GM12891 (cell line): ENCODE measurements around the gene PUS1. TPM values are rescaled to one million over a fixed set of nuclear protein-coding genes. Genes with fewer than 3 reads are reported as not detected.
A peak's percentile ranks its signal among the peaks of the same experiment; 100 is the strongest.
"Not testable (repeated sequence)": the region's sequence is repeated elsewhere in the genome, so short reads cannot be mapped to it uniquely, and the experiment has no call there.

ENCODE experiments used
- DNase-seq: peaks from one replicate; pipeline ENCODE4 v3.0.0; 2011; ENCODE audit warnings: low spot score; ENCODE audit not compliant: insufficient read length
- FAIRE-seq: peaks from 2 replicates; lab custom pipeline; 2011; peaks lifted over from hg19 to GRCh38; lab: Jason Lieb, UNC
- PAX5 ChIP-seq: IDR thresholded peaks from 2 replicates; pipeline ENCODE4 v1.6.1; 2011; ENCODE audit warnings: low read length, moderate library complexity, mild to moderate bottlenecking; ENCODE audit not compliant: insufficient read depth, severe bottlenecking
- POLR2A ChIP-seq: IDR thresholded peaks from 2 replicates; pipeline ENCODE4 v1.6.1; 2011; ENCODE audit warnings: low read depth, low read length, control low read depth
- POLR2AphosphoS5 ChIP-seq: IDR thresholded peaks from 2 replicates; pipeline ENCODE4 v1.6.1; 2011; ENCODE audit warnings: low read depth, low read length, control low read depth
- POU2F2 ChIP-seq: IDR thresholded peaks from 2 replicates; pipeline ENCODE4 v1.6.1; 2011; ENCODE audit warnings: low read depth, mild to moderate bottlenecking, control low read depth, low read length, moderate library complexity
- SPI1 ChIP-seq: IDR thresholded peaks from 2 replicates; pipeline ENCODE4 v1.6.1; 2011; ENCODE audit warnings: low read depth, low read length, control low read depth
- TAF1 ChIP-seq: IDR thresholded peaks from 2 replicates; pipeline ENCODE4 v1.6.1; 2011; ENCODE audit warnings: low read depth, low read length, control low read depth
- polyA plus RNA-seq: library from polyadenylated mRNA; unstranded; fragments of >200 nt; gene quantifications from one replicate; pipeline ENCODE4 v1.2.1, GENCODE V29; 2012; ENCODE audit warnings: low read depth, missing spikeins, inconsistent platforms; ENCODE audit not compliant: missing spikeins

The PUS1 gene
- polyA plus RNA-seq: 19.9 TPM

GRCh38 chr12:131928711-131929580 is at the start of gene PUS1:
Gene PUS1 (plus strand): TSS chr12:131929276. CDS start chr12:131929723, 447 bp downstream.
- peak; percentile 64 for TF ChIP-seq SPI1
- peak; percentile 76 for TF ChIP-seq POLR2A
- peak; percentile 77 for TF ChIP-seq TAF1
- TF ChIP-seq PAX5: peak; percentile 95
- TF ChIP-seq POU2F2: peak; percentile 17; the same call in 1 of the 2 replicates
- TF ChIP-seq POLR2AphosphoS5: peak; percentile 71
- FAIRE-seq (peak; percentile 98), DNase-seq (peak; percentile 97)

GRCh38 chr12:131882804-131883520 is 46.1 kb upstream of the PUS1 start:
- FAIRE-seq: no peak
- no peak for DNase-seq
- TF ChIP-seq POLR2A (no peak), PAX5 (no peak), POLR2AphosphoS5 (no peak), TAF1 (no peak), SPI1 (no peak), POU2F2 (no peak)

DNA sequence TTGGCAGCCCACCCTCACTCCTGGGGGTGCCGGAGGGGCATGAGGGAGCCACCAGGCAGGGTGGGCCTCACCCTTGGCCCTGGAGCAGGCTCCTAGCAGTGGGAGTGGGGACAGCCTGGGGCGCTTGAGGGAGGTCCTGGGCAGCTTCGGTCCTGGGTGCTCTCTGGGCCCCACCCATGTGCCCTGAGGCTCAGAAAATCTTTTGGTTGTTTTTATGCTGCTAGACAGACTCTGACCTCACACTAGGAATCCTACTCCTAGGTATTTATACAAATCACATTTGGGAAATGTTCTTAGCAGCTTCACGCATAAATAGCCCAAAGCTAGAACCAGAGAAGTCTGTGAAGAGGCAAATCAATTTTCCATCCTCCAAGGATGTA is 45.6 kb upstream of the PUS1 start:
- DNase-seq (no peak), FAIRE-seq (no peak)
- TF ChIP-seq POU2F2: no peak
- no peak for TF ChIP-seq POLR2A
- TF ChIP-seq POLR2AphosphoS5: no peak
- no peak for TF ChIP-seq PAX5
- no peak for TF ChIP-seq TAF1
- TF ChIP-seq SPI1: no peak

DNA sequence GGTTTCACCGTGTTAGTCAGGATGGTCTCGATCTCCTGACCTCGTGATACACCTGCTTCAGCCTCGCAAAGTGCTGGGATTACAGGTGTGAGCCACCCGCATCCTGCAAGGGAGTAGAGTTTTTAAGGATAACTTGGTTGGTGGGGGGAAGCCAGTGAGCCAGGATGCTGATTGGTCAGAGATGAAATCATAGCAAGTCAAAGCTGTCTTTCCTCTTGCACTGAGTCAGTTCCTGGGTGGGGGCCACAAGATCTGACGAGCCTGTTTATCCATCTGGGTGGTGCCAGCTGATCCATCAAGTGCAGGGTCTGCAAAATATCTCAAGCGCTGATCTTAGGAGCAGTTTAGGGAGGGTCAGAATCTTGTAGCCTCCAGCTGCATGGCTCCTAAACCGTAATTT is 44.0 kb upstream of the PUS1 start:
- FAIRE-seq, DNase-seq: not testable (repeated sequence)

DNA sequence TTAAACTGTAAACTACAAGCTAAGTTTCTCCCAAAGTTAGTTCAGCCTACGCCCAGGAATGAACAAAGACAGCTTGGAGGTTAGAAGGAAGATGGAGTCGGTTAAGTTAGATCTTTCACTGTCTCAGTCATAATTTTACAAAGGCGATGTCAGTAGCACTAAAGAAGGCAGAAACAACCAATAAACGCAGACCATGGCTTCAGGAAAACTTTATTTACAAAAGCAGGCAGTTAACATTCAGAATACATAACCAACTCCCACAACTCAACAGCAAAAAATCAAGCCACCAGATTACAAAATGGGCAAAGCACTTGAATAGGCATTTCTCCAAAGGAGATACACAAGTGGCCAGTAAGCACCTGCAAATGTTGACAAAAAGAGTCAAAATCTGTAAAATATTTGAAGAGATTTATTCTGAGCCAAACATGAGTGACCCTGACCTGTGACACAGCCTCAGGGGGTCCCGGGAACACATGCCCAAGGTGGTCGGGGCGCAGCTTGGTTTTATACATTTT is 43.5 kb upstream of the PUS1 start:
- DNase-seq (no peak), FAIRE-seq (no peak)
- no peak for TF ChIP-seq TAF1
- TF ChIP-seq PAX5: no peak
- TF ChIP-seq POLR2A: no peak
- TF ChIP-seq POLR2AphosphoS5: no peak
- no peak for TF ChIP-seq POU2F2
- TF ChIP-seq SPI1: no peak

DNA sequence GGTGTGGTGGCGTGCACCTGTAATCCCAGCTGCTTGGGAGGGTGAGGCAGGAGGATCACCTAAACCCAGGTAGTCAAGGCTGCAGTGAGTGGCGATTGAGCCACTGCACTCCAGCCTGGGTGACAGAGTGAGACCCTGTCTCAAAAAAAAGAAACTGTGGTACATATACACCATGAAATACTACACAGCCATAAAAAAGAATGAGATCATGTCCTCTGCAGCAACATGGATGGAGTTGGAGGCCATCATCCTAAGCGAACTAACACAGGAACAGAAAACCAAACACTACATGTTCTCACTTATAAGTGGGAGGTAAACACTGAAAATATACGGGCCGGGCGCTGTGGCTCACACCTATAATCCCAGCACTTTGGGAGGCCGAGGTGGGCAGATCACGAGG is 37.4 kb upstream of the PUS1 start:
- DNase-seq, FAIRE-seq: not testable (repeated sequence)

GRCh38 chr12:131892711-131893604 is 36.1 kb upstream of the PUS1 start:
- no peak for FAIRE-seq
- TF ChIP-seq PAX5 (no peak), POLR2AphosphoS5 (no peak), POLR2A (no peak)
- DNase-seq: no peak

GRCh38 chr12:131893605-131894312 is 35.3 kb upstream of the PUS1 start:
- TF ChIP-seq SPI1: no peak
- no peak for TF ChIP-seq POU2F2
- no peak for TF ChIP-seq PAX5
- no peak for TF ChIP-seq TAF1
- TF ChIP-seq POLR2A: no peak
- TF ChIP-seq POLR2AphosphoS5: no peak
- FAIRE-seq (no peak), DNase-seq (no peak)

DNA sequence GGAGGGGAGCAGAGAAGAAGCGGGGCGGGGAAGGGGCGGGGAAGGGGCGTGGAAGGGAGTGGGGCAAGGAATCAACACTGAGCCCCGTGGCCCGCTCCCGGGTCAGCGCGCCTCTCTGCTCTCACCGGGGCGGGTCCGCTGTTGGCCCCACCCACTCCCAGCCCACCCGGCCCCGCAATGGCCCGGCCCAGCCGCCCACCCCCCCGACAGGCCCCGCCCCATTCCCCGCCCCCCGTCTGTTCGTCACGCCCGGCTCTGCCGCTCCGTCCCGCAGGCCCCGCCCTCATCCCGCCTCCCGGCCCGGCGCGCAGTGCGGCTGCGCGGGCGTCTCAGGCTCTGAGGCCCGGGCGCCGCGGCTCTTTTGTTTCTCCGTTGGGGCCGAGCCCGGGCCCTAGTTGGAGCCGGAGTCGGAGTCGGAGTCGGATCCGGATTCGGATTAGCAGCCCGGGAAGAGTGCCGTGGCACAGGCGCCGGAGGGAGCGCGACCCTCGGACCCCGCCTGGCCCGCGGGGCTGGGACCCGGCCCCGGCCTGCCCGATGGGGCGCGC is 34.7 kb upstream of the PUS1 start, which contains the start of gene ULK1:
Gene ULK1 (plus strand): TSS at position 310 of the 548 bp plus-strand sequence. CDS start 380 bp downstream, outside the sequence.
- DNase-seq (peak; percentile 100), FAIRE-seq (peak; percentile 89)
- TF ChIP-seq POLR2AphosphoS5 (0 out of 2 replicates have a peak, but pooled peaks have one; percentile 24), POLR2A (no peak)
